ENCODE measurements around the gene ROR2. TPM values are rescaled to one million over a fixed set of nuclear protein-coding genes. Genes with fewer than 3 reads are reported as not detected.

Gene ROR2
- total and polyA plus RNA-seq, 2 of the 13 experiments (the other 11 are each of a cell fraction or from before 2014, with no cell fraction given), result not detected

GRCh38 chr9:91775708-91776028 is 174.4 kb downstream of the ROR2 start:
- H3K9ac ChIP-seq (ENCODE audit: insufficient read depth, low read depth, low read length), result no peak overlapping the region
- H3K4me3 ChIP-seq (replicated peaks in 1 of 3; ENCODE audit: insufficient read depth in 1 of 3, low read depth in 2 of 3, low read length in 3 of 3), result no peak overlapping the region
- H3K4me1 ChIP-seq (ENCODE audit: insufficient read depth, low read length), result no peaks in the 10 kb centered on the region
- no peaks in the 10 kb centered on the region for H3K79me2 ChIP-seq (ENCODE audit: insufficient read depth, low read length)
- FAIRE-seq, result no peak
- ATAC-seq, result no peak
- peaks cover 7 to 62% of the 10 kb centered on the region in 2 experiments; a peak in 3 of 5 replicates for H3K27me3 ChIP-seq (ENCODE audit: control insufficient read depth in 1 of 2, insufficient read depth in 2 of 2, low read length in 2 of 2)
- CTCF ChIA-PET (ENCODE audit: low intra/inter-chr PET ratio, low total read pairs), result interaction anchor here (1.0 to 2.0 kb wide), 3 partner anchors 175 to 861 kb away, joined by 3 to 18 read pairs (median 6); partner anchors contain the start of gene ROR2
- intact Hi-C loops (cut with micrococcal nuclease; ENCODE audit: unreplicated experiment) (loop anchor here (1.0 kb wide), 1 partner anchor 175 kb away; the partner anchor contains the start of gene ROR2), in situ Hi-C loops (cut with HindIII; ENCODE audit: extremely low pct_ligation_motif_present, low pct_unique_long_range_greater_than_20kb) (no loop called here)
- POLR2A ChIA-PET, result no interaction called here
- DNase-seq (ENCODE audit: low spot score), result no peak
- no peak for TF ChIP-seq NR3C1 (CRISPR knock-in tag; IDR thresholded peaks at IDR 0.05)
- no peak for TF ChIP-seq PCBP1 (IDR thresholded peaks at IDR 0.05; ENCODE audit: borderline replicate concordance, low read depth, low read length)
- no peak for TF ChIP-seq CHCHD3 (CRISPR knock-in tag; IDR thresholded peaks at IDR 0.05)
- TF ChIP-seq, protein P1, sequence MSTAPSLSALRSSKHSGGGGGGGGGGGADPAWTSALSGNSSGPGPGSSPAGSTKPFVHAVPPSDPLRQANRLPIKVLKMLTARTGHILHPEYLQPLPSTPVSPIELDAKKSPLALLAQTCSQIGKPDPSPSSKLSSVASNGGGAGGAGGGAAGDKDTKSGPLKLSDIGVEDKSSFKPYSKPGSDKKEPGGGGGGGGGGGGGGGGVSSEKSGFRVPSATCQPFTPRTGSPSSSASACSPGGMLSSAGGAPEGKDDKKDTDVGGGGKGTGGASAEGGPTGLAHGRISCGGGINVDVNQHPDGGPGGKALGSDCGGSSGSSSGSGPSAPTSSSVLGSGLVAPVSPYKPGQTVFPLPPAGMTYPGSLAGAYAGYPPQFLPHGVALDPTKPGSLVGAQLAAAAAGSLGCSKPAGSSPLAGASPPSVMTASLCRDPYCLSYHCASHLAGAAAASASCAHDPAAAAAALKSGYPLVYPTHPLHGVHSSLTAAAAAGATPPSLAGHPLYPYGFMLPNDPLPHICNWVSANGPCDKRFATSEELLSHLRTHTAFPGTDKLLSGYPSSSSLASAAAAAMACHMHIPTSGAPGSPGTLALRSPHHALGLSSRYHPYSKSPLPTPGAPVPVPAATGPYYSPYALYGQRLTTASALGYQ (CRISPR knock-in tag; IDR thresholded peaks at IDR 0.05), result no peak
- TF ChIP-seq NR1H2 (CRISPR knock-in tag; IDR thresholded peaks at IDR 0.05; ENCODE audit: borderline replicate concordance, low read depth), result no peak
- no peak for TF ChIP-seq NR2F2 (IDR thresholded peaks at IDR 0.05; ENCODE audit: borderline replicate concordance, low read depth)
- H3K4me2 ChIP-seq (ENCODE audit: low read depth, low read length), result no peak overlapping the region
- H3K36me3 ChIP-seq (replicated peaks in 1 of 2; ENCODE audit: control insufficient read depth in 1 of 2, insufficient read depth in 2 of 2, low read length in 2 of 2), result no peaks in the 10 kb centered on the region
- WGBS (ENCODE audit: low lambda C conversion rate), result 5% methylated on average over 4 of the region's 4 CpGs
- no peaks in the 10 kb centered on the region for H3K9me3 ChIP-seq (ENCODE audit: low read length)
- no peaks in the 10 kb centered on the region for H4K20me1 ChIP-seq (ENCODE audit: insufficient read depth, low read length)
- H3K27ac ChIP-seq (ENCODE audit: extremely low read length, insufficient read depth, low read length), result no peak overlapping the region
- H2AFZ ChIP-seq (ENCODE audit: low read length), result no peak overlapping the region
- BruUV-seq (replicated peaks), result no TSS peak
